WTC11 (cell line): ENCODE results near the gene TRIML2. TPM values are rescaled to one million over a fixed set of nuclear protein-coding genes. Genes with fewer than 3 reads are reported as not detected.

Experiments
- ATAC-seq: fragments of 200-7000 bp; cut with Tn5 transposase; 2 replicates; pipeline ENCODE4 v1.10.0; 2021; ENCODE audit warnings: mild to moderate bottlenecking, moderate library complexity
- CTCF ChIA-PET: fragments of 300-600 bp; sonication (Branson Sonifier 250); formaldehyde crosslinking; loops from one replicate; lab custom pipeline; 2021; ENCODE audit warnings: antibody characterized with exemption; lab: Charles Lee
- POLR2A ChIA-PET: fragments of 350-600 bp; sonication (Branson Sonifier 250); formaldehyde crosslinking; loops from one replicate; lab custom pipeline; 2021; ENCODE audit warnings: antibody characterized with exemption; lab: Charles Lee
- DNase-seq: peaks from one replicate; pipeline ENCODE4 v3.0.0; 2021; ENCODE audit warnings: low spot score
- H3K27ac Mint-ChIP-seq: 2 replicates; pipeline ENCODE4 v1.8.0; 2021; ENCODE audit warnings: mixed read lengths
- H3K27me3 Mint-ChIP-seq: 2 replicates; pipeline ENCODE4 v1.8.0; 2021; ENCODE audit warnings: low read depth, mild to moderate bottlenecking, moderate library complexity, mixed read lengths
- H3K36me3 Mint-ChIP-seq: 2 replicates; pipeline ENCODE4 v1.8.0; 2021; ENCODE audit warnings: mixed read lengths
- H3K4me1 Mint-ChIP-seq: 2 replicates; pipeline ENCODE4 v1.8.0; 2022; ENCODE audit warnings: mixed read lengths
- H3K4me3 Mint-ChIP-seq: 2 replicates; pipeline ENCODE4 v1.8.0; 2021; ENCODE audit warnings: mild to moderate bottlenecking, moderate library complexity, mixed read lengths
- H3K9me3 Mint-ChIP-seq: 2 replicates; pipeline ENCODE4 v1.8.0; 2021; ENCODE audit warnings: mixed read lengths
- AFF4 ChIP-seq: sonication (generic); formaldehyde crosslinking; IDR thresholded peaks from 2 replicates; pipeline ENCODE4 v1.8.1; 2023; ENCODE audit warnings: mild to moderate bottlenecking, missing genetic modification reagents, borderline replicate concordance
- ARID4B ChIP-seq: sonication (generic); formaldehyde crosslinking; IDR thresholded peaks from 2 replicates; pipeline ENCODE4 v1.8.0; 2023; ENCODE audit warnings: missing genetic modification reagents, mild to moderate bottlenecking, borderline replicate concordance
- ATF6 ChIP-seq: sonication (generic); formaldehyde crosslinking; IDR thresholded peaks from 2 replicates; pipeline ENCODE4 v1.8.1; 2023; ENCODE audit warnings: mild to moderate bottlenecking, missing genetic modification reagents
- CREM ChIP-seq: sonication (generic); formaldehyde crosslinking; IDR thresholded peaks from 2 replicates; pipeline ENCODE4 v1.8.1; 2022; ENCODE audit warnings: mild to moderate bottlenecking, missing genetic modification reagents, moderate library complexity
- E2F4 ChIP-seq: sonication (generic); formaldehyde crosslinking; IDR thresholded peaks from 2 replicates; pipeline ENCODE4 v1.8.1; 2022; ENCODE audit warnings: low read depth, mild to moderate bottlenecking, moderate library complexity, missing genetic modification reagents, borderline replicate concordance
- FOXK1 ChIP-seq: sonication (generic); formaldehyde crosslinking; IDR thresholded peaks from 2 replicates; pipeline ENCODE4 v1.8.0; 2022; ENCODE audit warnings: mild to moderate bottlenecking, moderate library complexity, missing genetic modification reagents
- GRHL2 ChIP-seq: fragments of 250-450 bp; sonication (Bioruptor Pico); IDR thresholded peaks from 2 replicates; pipeline ENCODE4 v1.8.0; 2022; ENCODE audit warnings: mild to moderate bottlenecking, moderate library complexity; ENCODE audit not compliant: insufficient replicate concordance, severe bottlenecking
- IRF2 ChIP-seq: sonication (generic); formaldehyde crosslinking; IDR thresholded peaks from 2 replicates; pipeline ENCODE4 v1.8.0; 2022; ENCODE audit warnings: low read depth, missing genetic modification reagents, borderline replicate concordance
- NFE2L1 ChIP-seq: sonication (generic); formaldehyde crosslinking; IDR thresholded peaks from 2 replicates; pipeline ENCODE4 v1.8.1; 2023; ENCODE audit warnings: missing genetic modification reagents
- NR1H2 ChIP-seq: sonication (generic); formaldehyde crosslinking; IDR thresholded peaks from 2 replicates; pipeline ENCODE4 v1.9.0; 2021; ENCODE audit warnings: mild to moderate bottlenecking, moderate library complexity, missing genetic modification reagents
- NR3C1 ChIP-seq: sonication (generic); formaldehyde crosslinking; conservative IDR thresholded peaks from 2 replicates; pipeline ENCODE4 v1.8.1; 2023; ENCODE audit warnings: low read depth, mild to moderate bottlenecking, missing genetic modification reagents
- PRRX2 ChIP-seq: fragments of 250-450 bp; sonication (Bioruptor Pico); IDR thresholded peaks from 2 replicates; pipeline ENCODE4 v1.8.0; 2021; ENCODE audit warnings: mild to moderate bottlenecking
- RORB ChIP-seq: fragments of 250-450 bp; sonication (Bioruptor Pico); IDR thresholded peaks from 2 replicates; pipeline ENCODE4 v1.9.0; 2021; ENCODE audit warnings: mild to moderate bottlenecking
- TP53 ChIP-seq: sonication (generic); formaldehyde crosslinking; IDR thresholded peaks from 2 replicates; pipeline ENCODE4 v1.8.1; 2023; ENCODE audit warnings: mild to moderate bottlenecking, missing genetic modification reagents
- USF2 ChIP-seq: sonication (generic); formaldehyde crosslinking; IDR thresholded peaks from 2 replicates; pipeline ENCODE4 v1.8.1; 2023; ENCODE audit warnings: mild to moderate bottlenecking, missing genetic modification reagents, moderate library complexity
- ZBTB43 ChIP-seq: sonication (generic); formaldehyde crosslinking; IDR thresholded peaks from 2 replicates; pipeline ENCODE4 v1.8.1; 2023; ENCODE audit warnings: mild to moderate bottlenecking, missing genetic modification reagents
- ZMAT4 ChIP-seq: fragments of 250-450 bp; sonication (Bioruptor Pico); IDR thresholded peaks from 2 replicates; pipeline ENCODE4 v1.9.0; 2021; ENCODE audit warnings: mild to moderate bottlenecking
- ZNF138 ChIP-seq: sonication (generic); formaldehyde crosslinking; conservative IDR thresholded peaks from 2 replicates; pipeline ENCODE4 v1.8.1; 2022; ENCODE audit warnings: mild to moderate bottlenecking, moderate library complexity, missing genetic modification reagents
- ZSCAN18 ChIP-seq: fragments of 250-450 bp; sonication (Bioruptor Pico); IDR thresholded peaks from 2 replicates; pipeline ENCODE4 v2.1.2; 2022; ENCODE audit warnings: mild to moderate bottlenecking, moderate library complexity
- total RNA-seq: library from RNA; stranded (reverse); gene quantifications from 3 replicates; pipeline ENCODE4 v1.2.3, GENCODE V29; 2021

TRIML2 gene
- total RNA-seq, 1 experiment from 2014 or later, result 115 TPM

- TF ChIP-seq NR1H2 (CRISPR knock-in tag) (no peak), ZBTB43 (CRISPR knock-in tag) (no peak), NR3C1 (CRISPR knock-in tag) (no peak)
- TF ChIP-seq, all 79 proteins: peak for 0
- H3K27me3 Mint-ChIP-seq, result no peaks in the 10 kb centered on the region
These were observed 36.2 kb upstream of the TRIML2 start for GRCh38 chr4:188145601-188146000.

GRCh38 chr4:188143731-188144130 lies 34.3 kb upstream of the TRIML2 start:
- no peak for DNase-seq
- Mint-ChIP-seq H3K27ac (no peak overlapping the region), H3K9me3 (no peaks in the 10 kb centered on the region), H3K4me3 (no peak overlapping the region), H3K36me3 (no peaks in the 10 kb centered on the region), H3K27me3 (no peaks in the 10 kb centered on the region), H3K4me1 (peaks cover 15% of the 10 kb centered on the region)
- ATAC-seq, result no peak
- POLR2A ChIA-PET, result no interaction called here
- CTCF ChIA-PET, result no interaction called here
- TF ChIP-seq USF2 (CRISPR knock-in tag), result no peak
- TF ChIP-seq E2F4 (CRISPR knock-in tag), result no peak
- TF ChIP-seq NFE2L1, result no peak
- TF ChIP-seq CREM, result no peak
- TF ChIP-seq ZMAT4 (CRISPR knock-in tag), result no peak
- TF ChIP-seq AFF4 (CRISPR knock-in tag), result no peak
- no peak for TF ChIP-seq TP53
- TF ChIP-seq GRHL2, result no peak
- TF ChIP-seq NR3C1 (CRISPR knock-in tag), result no peak
- TF ChIP-seq ARID4B, result no peak
- no peak for TF ChIP-seq RORB
- no peak for TF ChIP-seq ZSCAN18 (CRISPR knock-in tag)
- no peak for TF ChIP-seq PRRX2 (CRISPR knock-in tag)
- TF ChIP-seq ZNF138 (CRISPR knock-in tag), result no peak
- no peak for TF ChIP-seq IRF2 (CRISPR knock-in tag)
- no peak for TF ChIP-seq ATF6 (CRISPR knock-in tag)
- TF ChIP-seq FOXK1 (CRISPR knock-in tag), result no peak

More at GRCh38 chr4:188145601-188146000, 36.2 kb upstream of the TRIML2 start:
- CTCF ChIA-PET, result no interaction called here
- Mint-ChIP-seq H3K27ac (no peak overlapping the region), H3K36me3 (peaks cover 3% of the 10 kb centered on the region), H3K4me1 (peaks cover 8% of the 10 kb centered on the region), H3K4me3 (no peak overlapping the region), H3K9me3 (peaks cover 4% of the 10 kb centered on the region; the same call in 1 of the 2 replicates)
- no peak for DNase-seq
- no peak for ATAC-seq
- POLR2A ChIA-PET, result no interaction called here
